Right lobe of liver (tissue), 6 donors: ENCODE results near the gene EPHA4. TPM values are rescaled to one million over a fixed set of nuclear protein-coding genes. Genes with fewer than 3 reads are reported as not detected.

Experiments used
- ATAC-seq, 4 donors: fragments of 200-7000 bp; cut with Tn5 transposase; one replicate each; pipeline ENCODE4 v1.9.1; 2020; ENCODE audit warnings: mild to moderate bottlenecking in 4 of 4, moderate library complexity in 4 of 4
- DNase-seq, 3 donors: peaks; one replicate each; pipeline ENCODE4 v3.0.0-alpha.2; 2020
- H3K27ac ChIP-seq, 3 donors: fragments of 200-600 bp; one replicate each; pipeline ENCODE4 v1.8.0; 2022
- H3K27me3 ChIP-seq, 2 donors: fragments of 200-600 bp; one replicate each; pipeline ENCODE4 v1.8.0; 2022
- H3K36me3 ChIP-seq, 4 donors: fragments of 200-600 bp; sonication (generic) in 1 of 4; one replicate each; pipeline versions ENCODE4 v1.5.1 to v1.8.0; 2017 to 2022; ENCODE audit warnings: control low read depth in 1 of 4
- H3K4me1 ChIP-seq, 4 donors: fragments of 200-600 bp; sonication (generic) in 1 of 4; one replicate each; pipeline versions ENCODE4 v1.5.1 to v1.8.0; 2017 to 2022; ENCODE audit warnings: control low read depth in 1 of 4
- H3K4me3 ChIP-seq, 3 donors: fragments of 200-600 bp; one replicate each; pipeline ENCODE4 v1.8.0; 2022
- H3K9me3 ChIP-seq, 4 donors: fragments of 200-600 bp; sonication (generic) in 1 of 4; one replicate each; pipeline versions ENCODE4 v1.5.1 to v1.8.0; 2017 to 2022; ENCODE audit warnings: control low read depth in 1 of 4
- CTCF ChIP-seq, 4 donors: fragments of 200-600 bp in 3 of 4; fragments of 450-650 bp in 1 of 4; IDR thresholded peaks; one replicate each; pipeline versions ENCODE4 v1.5.1 to v1.8.0; 2016 to 2022; ENCODE audit warnings: antibody characterized with exemption in 4 of 4, mild to moderate bottlenecking in 2 of 4
- POLR2A ChIP-seq: fragments of 450-650 bp; IDR thresholded peaks from one replicate; pipeline ENCODE4 v1.6.1; 2017; ENCODE audit warnings: antibody characterized with exemption, mild to moderate bottlenecking
- WGBS: methylation state at CpG from one replicate; pipeline ENCODE4 v1.1.6; 2018; ENCODE audit warnings: low coverage, low lambda C conversion rate; ENCODE audit not compliant: insufficient coverage; ENCODE audit errors: missing lambda C conversion rate; 5-methylcytosine and 5-hydroxymethylcytosine counted together
- intact Hi-C, 2 donors: fragments of 100-400 bp; cut with DNase I; formaldehyde crosslinking; loops; one replicate each; pipeline versions ENCODE4 v1.11.2 to v1.14.1; 2022
- total RNA-seq, 6 experiments: library from RNA; depleted of rRNA in 2 of 6; stranded (reverse); fragments of >200 nt in 2 of 6; fragmentation: NEBNext Ultra II Directional in 3 of 6; extraction: Animal tissue kit (Norgen Biotek cat#: 25700) in 3 of 6; gene quantifications; one replicate each; pipeline versions ENCODE4 v1.1.0 to v1.2.4, GENCODE V29; 2016 to 2023
- donor health status: DM: no; HTN: yes; CAD: no.
- donor health status: DM: no; HTN: no; CAD: no.
- donor health status: DM: no; HTN: no; CAD: no.
- donor health status: DM: no; HTN: yes; CAD: no.
- donor health status: DM: no; HTN: yes; CAD: no.

EPHA4 gene
- total RNA-seq, 6 experiments from 2014 or later: 0.61 to 2.9 (median 1.0) TPM

- H3K4me1 ChIP-seq: no peaks in the 10 kb centered on the region
- no peak overlapping the region for H3K4me3 ChIP-seq
- intact Hi-C loops: no loop called here
- H3K36me3 ChIP-seq: no peaks in the 10 kb centered on the region
- H3K27ac ChIP-seq: no peak overlapping the region
- 41% methylated on average over 6 of the region's 8 CpGs for WGBS
- ATAC-seq: no peak
- no peaks in the 10 kb centered on the region for H3K9me3 ChIP-seq
- H3K27me3 ChIP-seq: no peaks in the 10 kb centered on the region
- TF ChIP-seq CTCF (IDR thresholded peaks at IDR 0.05) (no peak), POLR2A (no peak)
- no peak for DNase-seq
Observed at GRCh38 chr2:221448057-221448843, 123.9 kb downstream of the EPHA4 start.

- TF ChIP-seq POLR2A: no peak
- TF ChIP-seq CTCF (IDR thresholded peaks at IDR 0.05): no peak
- ATAC-seq (no peak), DNase-seq (no peak)
- Histone ChIP-seq H3K4me3 (no peak overlapping the region), H3K36me3 (no peaks in the 10 kb centered on the region), H3K27ac (no peak overlapping the region), H3K27me3 (no peaks in the 10 kb centered on the region), H3K9me3 (no peaks in the 10 kb centered on the region), H3K4me1 (no peaks in the 10 kb centered on the region)
- intact Hi-C loops: no loop called here
- 67% methylated on average over 6 of the region's 6 CpGs for WGBS
Observed at GRCh38 chr2:221447310-221447709, 124.8 kb downstream of the EPHA4 start.

GRCh38 chr2:221446140-221446539 is 126.0 kb downstream of the EPHA4 start:
- Histone ChIP-seq H3K27ac (no peak overlapping the region), H3K36me3 (no peaks in the 10 kb centered on the region), H3K9me3 (no peaks in the 10 kb centered on the region), H3K4me1 (no peaks in the 10 kb centered on the region), H3K27me3 (no peaks in the 10 kb centered on the region), H3K4me3 (no peak overlapping the region)
- DNase-seq (no peak), ATAC-seq (no peak)
- intact Hi-C loops: no loop called here
- 86% methylated on average over 2 of the region's 2 CpGs for WGBS
- TF ChIP-seq POLR2A: no peak
- no peak for TF ChIP-seq CTCF (IDR thresholded peaks at IDR 0.05)

- Histone ChIP-seq H3K27ac (no peak overlapping the region), H3K27me3 (no peaks in the 10 kb centered on the region), H3K4me3 (no peak overlapping the region), H3K9me3 (no peaks in the 10 kb centered on the region), H3K4me1 (no peaks in the 10 kb centered on the region), H3K36me3 (no peaks in the 10 kb centered on the region)
- peak; percentile 34 to 82 (median 61) for ATAC-seq
- DNase-seq: no peak
- intact Hi-C loops: no loop called here
- TF ChIP-seq POLR2A: no peak
- no peak for TF ChIP-seq CTCF (IDR thresholded peaks at IDR 0.05)
- 29% methylated on average over 1 of the region's 2 CpGs for WGBS
Observed at GRCh38 chr2:221444106-221444505, 128.0 kb downstream of the EPHA4 start.
